Measurements from ENCODE around the gene PPP4R1. TPM values are rescaled to one million over a fixed set of nuclear protein-coding genes. Genes with fewer than 3 reads are reported as not detected.

Gene PPP4R1
- total and polyA plus RNA-seq, 2 of the 4 experiments (the other 2 are of a cell fraction) = 80.6 to 123 TPM

DNA sequence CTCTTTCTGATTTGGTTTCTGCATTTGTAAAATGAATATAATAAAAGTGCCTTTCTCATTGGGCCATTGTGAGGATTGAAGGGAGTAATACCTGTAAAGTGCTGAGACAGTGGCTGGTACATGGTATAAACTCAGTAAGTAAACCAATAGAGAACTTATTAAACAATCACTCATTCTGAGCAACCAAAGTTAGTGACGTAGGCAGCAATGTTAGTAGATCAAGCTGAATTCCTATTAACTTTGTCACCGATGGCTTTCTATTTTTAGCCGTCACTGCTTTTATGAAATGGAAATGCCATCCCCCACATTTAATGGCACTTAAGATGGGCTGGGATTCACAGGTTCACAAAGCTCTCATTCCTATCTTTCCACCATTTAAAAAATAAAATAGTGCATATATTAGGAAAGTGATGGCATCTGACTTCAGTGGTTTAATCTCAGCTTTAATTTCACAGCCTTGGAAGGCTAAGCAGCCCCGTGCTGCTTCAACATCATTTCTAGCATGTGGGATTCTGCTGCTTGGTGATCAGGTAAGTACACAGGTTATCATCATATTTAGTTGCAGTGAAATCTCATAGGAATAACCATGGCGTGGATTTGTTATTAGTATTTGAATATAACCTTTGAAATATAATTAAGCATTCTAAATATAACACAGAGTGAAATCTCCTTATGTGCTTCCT, 17.6 kb upstream of the PPP4R1 start (continued):
- TF ChIP-seq POLR2A (IDR thresholded peaks at IDR 0.05; ENCODE audit: low read depth, low read length) = no peak
- TF ChIP-seq, protein P1, sequence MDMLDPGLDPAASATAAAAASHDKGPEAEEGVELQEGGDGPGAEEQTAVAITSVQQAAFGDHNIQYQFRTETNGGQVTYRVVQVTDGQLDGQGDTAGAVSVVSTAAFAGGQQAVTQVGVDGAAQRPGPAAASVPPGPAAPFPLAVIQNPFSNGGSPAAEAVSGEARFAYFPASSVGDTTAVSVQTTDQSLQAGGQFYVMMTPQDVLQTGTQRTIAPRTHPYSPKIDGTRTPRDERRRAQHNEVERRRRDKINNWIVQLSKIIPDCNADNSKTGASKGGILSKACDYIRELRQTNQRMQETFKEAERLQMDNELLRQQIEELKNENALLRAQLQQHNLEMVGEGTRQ (IDR thresholded peaks at IDR 0.05; ENCODE audit: low read depth, low read length) = no peak
- TF ChIP-seq BHLHE40 (IDR thresholded peaks at IDR 0.05; ENCODE audit: low read depth, low read length) = no peak

DNA sequence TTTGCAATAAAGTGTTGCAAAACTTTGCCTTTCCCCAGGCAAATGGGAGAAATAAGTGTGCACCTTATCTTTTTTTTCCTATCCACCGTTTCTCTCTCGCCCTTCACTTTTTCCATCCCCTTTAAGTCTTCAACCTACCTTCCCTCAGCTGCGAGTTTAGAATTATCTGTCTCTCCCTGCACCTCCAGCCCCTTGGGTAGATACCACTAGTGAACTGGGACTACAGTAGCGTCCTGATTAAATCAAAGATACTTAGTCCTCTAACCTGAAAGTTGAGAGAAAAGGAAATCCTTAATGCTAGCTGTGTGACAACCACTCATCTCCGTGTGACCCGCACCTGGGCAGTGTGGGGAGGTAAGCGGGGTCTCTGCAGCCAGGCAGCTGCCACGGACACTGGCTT, 16.1 kb upstream of the PPP4R1 start:
- in situ Hi-C loops (cut with MboI; ENCODE audit: low sequenced_read_pairs) = no loop called here
- no TSS peak for BruUV-seq (replicated peaks)

More for the DNA sequence above, 16.1 kb upstream of the PPP4R1 start:
- intact Hi-C loops (cut with micrococcal nuclease) (no loop called here), dilution Hi-C loops (cut with HindIII; ENCODE audit: low sequenced_read_pairs, unreplicated experiment) (no loop called here)
- H2AK5ac ChIP-seq (ENCODE audit: low read depth, low read length) = peak overlapping the region; percentile 61; the same call in 1 of the 2 replicates
- peak overlapping the region; percentile 64; the same call in 1 of the 2 replicates for H4K5ac ChIP-seq (ENCODE audit: low read depth, low read length)
- H3K9ac ChIP-seq (ENCODE audit: low read depth, low read length) = no peak overlapping the region
- no peaks in the 10 kb centered on the region for H3K79me1 ChIP-seq (ENCODE audit: low read depth in 1 of 2, low read length in 2 of 2)
- no peak for TF ChIP-seq FOS (IDR thresholded peaks at IDR 0.05; ENCODE audit: low read depth, low read length)
- no peak for TF ChIP-seq BHLHE40 (IDR thresholded peaks at IDR 0.05; ENCODE audit: low read depth, low read length)
- no peak for TF ChIP-seq CEBPB (IDR thresholded peaks at IDR 0.05; ENCODE audit: low read depth, low read length)
- TF ChIP-seq RCOR1 (IDR thresholded peaks at IDR 0.05; ENCODE audit: insufficient replicate concordance, low read length) = no peak
- no peak for TF ChIP-seq SMC3 (IDR thresholded peaks at IDR 0.05; ENCODE audit: low read depth, low read length)
- no peak for TF ChIP-seq POLR2A (IDR thresholded peaks at IDR 0.05; ENCODE audit: low read depth, low read length)
- H2BK5ac ChIP-seq (ENCODE audit: low read depth, low read length, poor library complexity, severe bottlenecking) = peak overlapping the region; percentile 18
- no peak overlapping the region for H3K4me3 ChIP-seq (ENCODE audit: insufficient read depth, low read depth, low read length)
- 0 out of 2 replicates have a peak overlapping the region, but pooled peaks have one; percentile 24 for H3K14ac ChIP-seq (replicated peaks; ENCODE audit: low read depth, low read length)
- H2BK120ac ChIP-seq (ENCODE audit: low read depth, low read length) = peak overlapping the region; percentile 86
- no peak overlapping the region for H3K4me2 ChIP-seq (ENCODE audit: low read depth, low read length)
- DNase-seq = no peak
- peak overlapping the region; percentile 45; the same call in 1 of the 2 replicates for H3K23ac ChIP-seq (ENCODE audit: low read depth, low read length)
- no peaks in the 10 kb centered on the region for H4K20me1 ChIP-seq (ENCODE audit: insufficient read depth, low read length)
- no peaks in the 10 kb centered on the region for H3K9me3 ChIP-seq (ENCODE audit: control insufficient read depth, insufficient read depth, low read length)
- H3K18ac ChIP-seq (ENCODE audit: low read depth, low read length) = no peak overlapping the region
- no peaks in the 10 kb centered on the region for H3K27me3 ChIP-seq (ENCODE audit: control insufficient read depth, insufficient read depth, low read length)
- no peak overlapping the region for H2AFZ ChIP-seq (replicated peaks; ENCODE audit: low read length, poor library complexity)
- peaks cover 5% of the 10 kb centered on the region; the same call in 1 of the 2 replicates for H3K4me1 ChIP-seq (ENCODE audit: control insufficient read depth, insufficient read depth, low read length)
- H2BK20ac ChIP-seq (ENCODE audit: low read depth, low read length) = peak overlapping the region; percentile 78
- 86 to 100% methylated on average over 2 to 3 of the region's 8 CpGs for WGBS, 2 experiments (ENCODE audit: extremely low coverage in 2 of 2, insufficient read length in 1 of 2)
- no peak overlapping the region for H3K27ac ChIP-seq (ENCODE audit: insufficient read depth, low read length)
- H2BK15ac ChIP-seq (ENCODE audit: low read depth, low read length) = peak overlapping the region; percentile 89; the same call in 2 of the 3 replicates
- peak overlapping the region in 1 of 2 experiments; percentile 53; a peak in 1 of 4 replicates for H4K8ac ChIP-seq (ENCODE audit: low read depth in 2 of 2, low read length in 2 of 2)
- H4K91ac ChIP-seq (ENCODE audit: insufficient read depth, low read depth, low read length) = peak overlapping the region; percentile 26; the same call in 1 of the 2 replicates
- no peaks in the 10 kb centered on the region for H3K36me3 ChIP-seq (ENCODE audit: control insufficient read depth, insufficient read depth, low read length)
- ATAC-seq (ENCODE audit: low read depth) = no peak
- H3K9me1 ChIP-seq (ENCODE audit: insufficient read depth, low read length) = peaks cover 3% of the 10 kb centered on the region
- ChIA-PET POLR2A (ENCODE audit: unreplicated experiment) (no interaction called here), CTCF (no interaction called here)
- H3K56ac ChIP-seq (ENCODE audit: extremely low read depth, insufficient read depth, low read length) = no peak overlapping the region
- H3K4ac ChIP-seq (ENCODE audit: low read depth, low read length) = peak overlapping the region; percentile 69
- H2AK9ac ChIP-seq (replicated peaks; ENCODE audit: low read depth, low read length, poor library complexity) = no peak overlapping the region
